ENCODE results near the gene SFXN5. TPM values are rescaled to one million over a fixed set of nuclear protein-coding genes. Genes with fewer than 3 reads are reported as not detected.
A peak's percentile ranks its signal among the peaks of the same experiment; 100 is the strongest.

The SFXN5 gene
- polyA plus RNA-seq, 2 of the 4 experiments (the other 2 are of a cell fraction), result 16.7 to 19.6 TPM

DNA sequence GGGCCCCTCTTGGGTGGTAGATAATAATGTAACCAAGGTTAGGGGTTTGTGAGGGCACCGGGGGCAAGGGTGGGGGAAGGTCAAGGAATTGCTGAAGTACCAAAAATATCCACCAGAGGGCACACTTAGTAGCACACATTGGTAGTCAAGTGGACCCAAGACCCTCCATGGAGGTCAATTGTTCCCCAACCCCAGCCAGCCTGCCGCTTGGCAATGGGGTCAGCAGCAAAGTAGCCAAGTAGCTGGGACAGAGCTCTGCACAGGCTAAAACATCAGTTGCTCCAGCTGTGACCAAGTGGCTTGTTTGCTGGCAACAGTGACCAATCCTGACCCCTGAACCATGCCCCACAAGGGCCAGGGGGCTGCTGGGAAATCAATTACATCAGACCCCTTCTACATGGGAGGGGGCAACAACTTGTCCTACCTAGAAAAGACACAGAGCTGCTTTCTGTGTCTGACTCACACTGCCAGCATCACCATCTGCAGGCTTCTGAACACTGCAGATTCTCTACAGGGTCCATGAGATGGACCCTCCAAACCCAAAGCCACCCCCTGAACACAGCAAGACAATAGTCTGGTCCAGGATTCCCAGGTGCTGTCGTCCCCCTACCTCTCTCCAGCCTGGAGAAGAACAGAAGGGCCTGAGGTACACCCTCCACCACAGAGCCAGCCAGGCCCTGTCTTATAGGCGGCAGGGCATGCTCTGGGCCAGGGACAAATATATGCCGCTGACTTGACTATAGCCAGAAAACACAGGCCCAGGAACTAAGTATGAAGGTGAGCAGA lies 78.2 kb downstream of the SFXN5 start (continued):
- TF ChIP-seq, protein P1, sequence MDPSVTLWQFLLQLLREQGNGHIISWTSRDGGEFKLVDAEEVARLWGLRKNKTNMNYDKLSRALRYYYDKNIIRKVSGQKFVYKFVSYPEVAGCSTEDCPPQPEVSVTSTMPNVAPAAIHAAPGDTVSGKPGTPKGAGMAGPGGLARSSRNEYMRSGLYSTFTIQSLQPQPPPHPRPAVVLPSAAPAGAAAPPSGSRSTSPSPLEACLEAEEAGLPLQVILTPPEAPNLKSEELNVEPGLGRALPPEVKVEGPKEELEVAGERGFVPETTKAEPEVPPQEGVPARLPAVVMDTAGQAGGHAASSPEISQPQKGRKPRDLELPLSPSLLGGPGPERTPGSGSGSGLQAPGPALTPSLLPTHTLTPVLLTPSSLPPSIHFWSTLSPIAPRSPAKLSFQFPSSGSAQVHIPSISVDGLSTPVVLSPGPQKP (IDR thresholded peaks at IDR 0.05; ENCODE audit: low read depth, low read length), result no peak
- TF ChIP-seq ESRRA (IDR thresholded peaks at IDR 0.05; ENCODE audit: borderline replicate concordance, low read length) (0 out of 2 replicates have a peak, but pooled peaks have one; percentile 63), HOXA7 (CRISPR knock-in tag; IDR thresholded peaks at IDR 0.05) (no peak), FOSL2 (IDR thresholded peaks at IDR 0.05) (no peak), FOSL2 (CRISPR knock-in tag; IDR thresholded peaks at IDR 0.05) (no peak)

DNA sequence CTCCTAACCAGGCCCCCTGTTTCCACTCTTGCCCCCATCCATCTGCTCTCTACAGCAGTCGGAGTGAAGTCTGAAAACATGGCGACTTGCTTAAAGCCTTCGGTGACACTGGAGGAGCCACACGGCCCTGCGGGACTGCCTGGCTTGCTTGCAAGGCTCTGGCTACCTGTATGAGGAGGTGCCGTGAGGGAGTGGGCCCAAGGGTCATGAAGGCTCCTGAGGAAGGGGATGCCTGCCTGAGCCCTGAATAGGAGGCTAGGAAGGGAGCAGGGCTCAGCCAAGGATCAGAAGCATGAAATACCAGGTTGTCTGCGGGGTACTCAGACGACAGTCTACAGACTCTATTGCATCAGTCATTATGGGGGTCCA lies 78.8 kb downstream of the SFXN5 start:
- DNase-seq (ENCODE audit: low read depth in 1 of 2, low spot score in 1 of 2) (no peak), ATAC-seq (no peak; a peak in 1 of 6 replicates), FAIRE-seq (no peak)
- no peak overlapping the region for H3K27ac ChIP-seq
- H3K9me3 ChIP-seq, result no peaks in the 10 kb centered on the region
- no peak overlapping the region for H3K4me2 ChIP-seq
- ChIA-PET POLR2A (no interaction called here), CTCF (interaction anchor here (0.5 to 18.2 kb wide), 39 partner anchors 8 to 189 kb away, joined by 3 to 190 read pairs (median 5); partner anchors contain the start of genes EMX1 and SPR)
- 69% methylated on average over 7 of the region's 8 CpGs for WGBS (ENCODE audit: missing lambda C conversion rate)
- no peak overlapping the region for H3K4me3 ChIP-seq
- TF ChIP-seq JUN (IDR thresholded peaks at IDR 0.05), result no peak
- no peak for TF ChIP-seq POLR2A (IDR thresholded peaks at IDR 0.05; ENCODE audit: low read length)
- TF ChIP-seq FOSL2 (IDR thresholded peaks at IDR 0.05), result no peak
- TF ChIP-seq FOSL2 (CRISPR knock-in tag; IDR thresholded peaks at IDR 0.05), result no peak
- TF ChIP-seq RAD21 (conservative IDR thresholded peaks at IDR 0.05 in 1 of 2, IDR thresholded peaks at IDR 0.05 in 1 of 2), result no peak
- no peak for TF ChIP-seq MAFK (IDR thresholded peaks at IDR 0.05; ENCODE audit: partially characterized antibody)
- no peak for TF ChIP-seq KDM1A (IDR thresholded peaks at IDR 0.05; ENCODE audit: low read depth)
- TF ChIP-seq ZC3H11A (IDR thresholded peaks at IDR 0.05), result no peak
- TF ChIP-seq ESRRA (IDR thresholded peaks at IDR 0.05; ENCODE audit: borderline replicate concordance, low read length), result no peak
- TF ChIP-seq, protein P2, sequence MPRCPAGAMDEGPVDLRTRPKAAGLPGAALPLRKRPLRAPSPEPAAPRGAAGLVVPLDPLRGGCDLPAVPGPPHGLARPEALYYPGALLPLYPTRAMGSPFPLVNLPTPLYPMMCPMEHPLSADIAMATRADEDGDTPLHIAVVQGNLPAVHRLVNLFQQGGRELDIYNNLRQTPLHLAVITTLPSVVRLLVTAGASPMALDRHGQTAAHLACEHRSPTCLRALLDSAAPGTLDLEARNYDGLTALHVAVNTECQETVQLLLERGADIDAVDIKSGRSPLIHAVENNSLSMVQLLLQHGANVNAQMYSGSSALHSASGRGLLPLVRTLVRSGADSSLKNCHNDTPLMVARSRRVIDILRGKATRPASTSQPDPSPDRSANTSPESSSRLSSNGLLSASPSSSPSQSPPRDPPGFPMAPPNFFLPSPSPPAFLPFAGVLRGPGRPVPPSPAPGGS (IDR thresholded peaks at IDR 0.05), result no peak
- no peak for TF ChIP-seq CBX2 (IDR thresholded peaks at IDR 0.05; ENCODE audit: borderline replicate concordance, low read depth)
- TF ChIP-seq, protein P3, sequence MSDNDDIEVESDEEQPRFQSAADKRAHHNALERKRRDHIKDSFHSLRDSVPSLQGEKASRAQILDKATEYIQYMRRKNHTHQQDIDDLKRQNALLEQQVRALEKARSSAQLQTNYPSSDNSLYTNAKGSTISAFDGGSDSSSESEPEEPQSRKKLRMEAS (IDR thresholded peaks at IDR 0.05), result no peak
- TF ChIP-seq RFX5 (IDR thresholded peaks at IDR 0.05), result no peak
- TF ChIP-seq CEBPB (IDR thresholded peaks at IDR 0.05), result no peak
- TF ChIP-seq HOXB5 (CRISPR knock-in tag; IDR thresholded peaks at IDR 0.05), result no peak
- no peaks in the 10 kb centered on the region for H3K4me1 ChIP-seq

DNA sequence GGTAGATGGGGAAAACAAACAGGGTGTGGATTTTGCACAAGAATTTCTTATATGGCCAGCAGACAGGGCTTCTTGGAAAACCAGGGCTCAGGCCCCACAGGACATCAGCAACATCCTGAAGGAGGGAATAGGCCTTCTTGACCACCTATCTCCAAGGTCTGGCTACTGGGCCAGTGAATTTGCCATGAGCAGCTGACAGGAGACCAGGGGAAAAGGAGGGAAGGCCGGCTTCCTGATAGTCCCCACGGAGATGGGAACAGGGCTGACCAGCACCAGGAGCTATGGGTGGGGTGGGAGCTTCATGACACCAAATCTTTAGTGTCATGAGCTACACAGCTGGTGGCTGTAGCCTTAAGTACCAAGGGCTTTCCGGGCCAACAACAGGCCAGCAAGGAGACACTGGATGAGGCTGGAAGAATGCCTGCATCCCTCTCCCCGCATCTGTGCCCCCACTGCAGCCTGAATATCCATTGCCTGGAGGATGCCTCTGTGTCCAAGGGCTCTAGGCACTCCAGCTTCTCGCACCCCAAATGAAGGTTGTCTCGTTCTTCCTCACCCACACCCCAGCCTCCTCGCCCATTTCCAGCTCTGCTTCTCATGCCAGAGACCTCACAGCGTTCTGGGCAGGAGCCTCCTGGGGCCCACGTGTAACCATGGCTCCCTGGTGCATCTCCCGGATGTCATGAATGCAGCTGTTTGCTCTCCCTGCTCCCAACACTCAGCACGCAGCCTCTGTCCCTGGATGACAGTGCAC lies 79.4 kb downstream of the SFXN5 start:
- FAIRE-seq (no peak), ATAC-seq (no peak), DNase-seq (ENCODE audit: low read depth in 1 of 2, low spot score in 1 of 2) (no peak)
- TF ChIP-seq, protein P4, sequence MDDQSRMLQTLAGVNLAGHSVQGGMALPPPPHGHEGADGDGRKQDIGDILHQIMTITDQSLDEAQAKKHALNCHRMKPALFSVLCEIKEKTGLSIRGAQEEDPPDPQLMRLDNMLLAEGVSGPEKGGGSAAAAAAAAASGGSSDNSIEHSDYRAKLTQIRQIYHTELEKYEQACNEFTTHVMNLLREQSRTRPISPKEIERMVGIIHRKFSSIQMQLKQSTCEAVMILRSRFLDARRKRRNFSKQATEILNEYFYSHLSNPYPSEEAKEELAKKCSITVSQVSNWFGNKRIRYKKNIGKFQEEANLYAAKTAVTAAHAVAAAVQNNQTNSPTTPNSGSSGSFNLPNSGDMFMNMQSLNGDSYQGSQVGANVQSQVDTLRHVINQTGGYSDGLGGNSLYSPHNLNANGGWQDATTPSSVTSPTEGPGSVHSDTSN (IDR thresholded peaks at IDR 0.05), result no peak
- TF ChIP-seq HOXB13 (CRISPR knock-in tag; IDR thresholded peaks at IDR 0.05; ENCODE audit: low read depth), result no peak
- no peak for TF ChIP-seq RARB (CRISPR knock-in tag; IDR thresholded peaks at IDR 0.05)
- TF ChIP-seq MAFK (IDR thresholded peaks at IDR 0.05; ENCODE audit: partially characterized antibody), result no peak
- TF ChIP-seq CHD2 (IDR thresholded peaks at IDR 0.05; ENCODE audit: low read length, partially characterized antibody), result no peak
- ChIA-PET POLR2A (no interaction called here), CTCF (interaction anchor here (0.5 to 18.2 kb wide), 33 partner anchors 8 to 189 kb away, joined by 3 to 190 read pairs (median 5); partner anchors contain the start of genes EMX1 and SPR)
- Histone ChIP-seq H3K27ac (no peak overlapping the region), H3K4me2 (no peak overlapping the region), H3K9me3 (no peaks in the 10 kb centered on the region), H3K4me1 (no peaks in the 10 kb centered on the region), H3K4me3 (no peak overlapping the region)
- 81% methylated on average over 11 of the region's 11 CpGs for WGBS (ENCODE audit: missing lambda C conversion rate)
